ENCODE results near the gene CCDC194.
"Not testable (repeated sequence)": the region's sequence is repeated elsewhere in the genome, so short reads cannot be mapped to it uniquely, and the experiment has no call there.

Gene CCDC194

GRCh38 chr19:17370026-17370587, 23.9 kb downstream of the CCDC194 start:
- CTCF ChIA-PET, result interaction anchor here (0.7 kb wide), 1 partner anchor 204 kb away, joined by 10 read pairs; no protein-coding TSS in a partner anchor

GRCh38 chr19:17365361-17365760, 28.6 kb downstream of the CCDC194 start:
- ChIA-PET CTCF (interaction anchor here (0.6 kb wide), 1 partner anchor 27 kb away, joined by 3 read pairs; no protein-coding TSS in a partner anchor), POLR2A (no interaction called here)
- TF ChIP-seq L3MBTL2 (conservative IDR thresholded peaks at IDR 0.05), result no peak
- no peak for TF ChIP-seq CTBP1 (IDR thresholded peaks at IDR 0.05; ENCODE audit: borderline replicate concordance)
- no peak for TF ChIP-seq FOXK2 (IDR thresholded peaks at IDR 0.05)
- TF ChIP-seq SUZ12 (IDR thresholded peaks at IDR 0.05), result no peak
- no peak for TF ChIP-seq BHLHE40 (IDR thresholded peaks at IDR 0.05; ENCODE audit: borderline replicate concordance)
- no peak for TF ChIP-seq LEF1 (IDR thresholded peaks at IDR 0.05; ENCODE audit: borderline replicate concordance)
- TF ChIP-seq FOXM1 (IDR thresholded peaks at IDR 0.05; ENCODE audit: borderline replicate concordance), result no peak
- TF ChIP-seq SP1 (IDR thresholded peaks at IDR 0.05), result no peak
- no peak for TF ChIP-seq ZNF384 (IDR thresholded peaks at IDR 0.05)
- no peak for TF ChIP-seq FOXA1 (IDR thresholded peaks at IDR 0.05)
- TF ChIP-seq NFRKB (IDR thresholded peaks at IDR 0.05), result no peak
- no peak for TF ChIP-seq ELF4 (IDR thresholded peaks at IDR 0.05)
- TF ChIP-seq ARNT (IDR thresholded peaks at IDR 0.05), result no peak
- no peak for TF ChIP-seq PKNOX1 (IDR thresholded peaks at IDR 0.05)
- no peak for TF ChIP-seq HDGF (IDR thresholded peaks at IDR 0.05; ENCODE audit: borderline replicate concordance)
- TF ChIP-seq TARDBP (IDR thresholded peaks at IDR 0.05), result no peak
- DNase-seq (ENCODE audit: extremely low spot score), result no peak

More at GRCh38 chr19:17370026-17370587, 23.9 kb downstream of the CCDC194 start:
- DNase-seq (ENCODE audit: extremely low spot score), result no peak
- POLR2A ChIA-PET, result no interaction called here
- TF ChIP-seq CTBP1 (IDR thresholded peaks at IDR 0.05; ENCODE audit: borderline replicate concordance) (no peak), NFRKB (IDR thresholded peaks at IDR 0.05) (no peak), BHLHE40 (IDR thresholded peaks at IDR 0.05; ENCODE audit: borderline replicate concordance) (no peak), FOXM1 (IDR thresholded peaks at IDR 0.05; ENCODE audit: borderline replicate concordance) (no peak), ZNF384 (IDR thresholded peaks at IDR 0.05) (no peak), L3MBTL2 (conservative IDR thresholded peaks at IDR 0.05) (no peak), LEF1 (IDR thresholded peaks at IDR 0.05; ENCODE audit: borderline replicate concordance) (no peak), FOXA1 (IDR thresholded peaks at IDR 0.05) (no peak), HDGF (IDR thresholded peaks at IDR 0.05; ENCODE audit: borderline replicate concordance) (no peak), ELF4 (IDR thresholded peaks at IDR 0.05) (no peak), TARDBP (IDR thresholded peaks at IDR 0.05) (no peak), FOXK2 (IDR thresholded peaks at IDR 0.05) (no peak)

GRCh38 chr19:17363852-17364605, 30.0 kb downstream of the CCDC194 start:
- POLR2A ChIA-PET; DNase-seq (ENCODE audit: extremely low spot score): not testable (repeated sequence)
- CTCF ChIA-PET, result interaction anchor here (0.5 to 0.6 kb wide), 2 partner anchors 130 to 158 kb away, joined by 3 read pairs; no protein-coding TSS in a partner anchor

- no peak for TF ChIP-seq ARNT (IDR thresholded peaks at IDR 0.05)
- no peak for TF ChIP-seq ELF4 (IDR thresholded peaks at IDR 0.05)
- TF ChIP-seq LEF1 (IDR thresholded peaks at IDR 0.05; ENCODE audit: borderline replicate concordance), result no peak
- TF ChIP-seq TARDBP (IDR thresholded peaks at IDR 0.05), result no peak
- no peak for TF ChIP-seq HDGF (IDR thresholded peaks at IDR 0.05; ENCODE audit: borderline replicate concordance)
- no peak for TF ChIP-seq PKNOX1 (IDR thresholded peaks at IDR 0.05)
- no peak for TF ChIP-seq FOXA1 (IDR thresholded peaks at IDR 0.05)
- no peak for TF ChIP-seq L3MBTL2 (conservative IDR thresholded peaks at IDR 0.05)
- TF ChIP-seq FOXK2 (IDR thresholded peaks at IDR 0.05), result no peak
- no peak for TF ChIP-seq NFRKB (IDR thresholded peaks at IDR 0.05)
- no peak for TF ChIP-seq CTBP1 (IDR thresholded peaks at IDR 0.05; ENCODE audit: borderline replicate concordance)
- TF ChIP-seq FOXM1 (IDR thresholded peaks at IDR 0.05; ENCODE audit: borderline replicate concordance), result no peak
- ChIA-PET POLR2A (no interaction called here), CTCF (interaction anchor here (0.7 kb wide), 1 partner anchor 499 kb away, joined by 5 read pairs; no protein-coding TSS in a partner anchor)
- no peak for DNase-seq (ENCODE audit: extremely low spot score)
Measured at GRCh38 chr19:17359905-17360800, 33.8 kb downstream of the CCDC194 start.

GRCh38 chr19:17358395-17358794, 35.6 kb downstream of the CCDC194 start:
- CTCF ChIA-PET, result no interaction called here
- no peak for DNase-seq (ENCODE audit: extremely low spot score)
- POLR2A ChIA-PET, result no interaction called here
- TF ChIP-seq FOXA1 (IDR thresholded peaks at IDR 0.05) (no peak), FOXM1 (IDR thresholded peaks at IDR 0.05; ENCODE audit: borderline replicate concordance) (no peak), ZNF384 (IDR thresholded peaks at IDR 0.05) (no peak), ARNT (IDR thresholded peaks at IDR 0.05) (no peak), TARDBP (IDR thresholded peaks at IDR 0.05) (no peak), CTBP1 (IDR thresholded peaks at IDR 0.05; ENCODE audit: borderline replicate concordance) (no peak), ELF4 (IDR thresholded peaks at IDR 0.05) (no peak), SP1 (IDR thresholded peaks at IDR 0.05) (no peak), HDGF (IDR thresholded peaks at IDR 0.05; ENCODE audit: borderline replicate concordance) (no peak), BHLHE40 (IDR thresholded peaks at IDR 0.05; ENCODE audit: borderline replicate concordance) (no peak), FOXK2 (IDR thresholded peaks at IDR 0.05) (no peak), PKNOX1 (IDR thresholded peaks at IDR 0.05) (no peak), SUZ12 (IDR thresholded peaks at IDR 0.05) (no peak)
